ENCODE measurements around the gene GPATCH4.

- TF ChIP-seq POLR2A (IDR thresholded peaks at IDR 0.05; ENCODE audit: borderline replicate concordance, extremely low read depth, insufficient read depth, insufficient read length) (no peak), ELF1 (IDR thresholded peaks at IDR 0.05; ENCODE audit: borderline replicate concordance, low read depth) (no peak), CBX3 (IDR thresholded peaks at IDR 0.05; ENCODE audit: low read depth) (no peak), ZNF274 (IDR thresholded peaks at IDR 0.05; ENCODE audit: low read depth, low read length) (no peak), YY1 (IDR thresholded peaks at IDR 0.05; ENCODE audit: extremely low read depth, insufficient replicate concordance, low read depth, low read length) (no peak), TCF7L2 (IDR thresholded peaks at IDR 0.05; ENCODE audit: borderline replicate concordance, extremely low read depth, insufficient read depth, insufficient read length) (no peak), EGR1 (IDR thresholded peaks at IDR 0.05; ENCODE audit: low read depth) (no peak), POLR2AphosphoS5 (IDR thresholded peaks at IDR 0.05; ENCODE audit: low read depth, low read length) (no peak), SRF (IDR thresholded peaks at IDR 0.05; ENCODE audit: low read depth) (no peak), SIN3A (IDR thresholded peaks at IDR 0.05; ENCODE audit: low read depth) (no peak), RAD21 (IDR thresholded peaks at IDR 0.05; ENCODE audit: low read depth) (no peak; the same call in 1 of the 2 replicates)
- TF ChIP-seq, protein P1, sequence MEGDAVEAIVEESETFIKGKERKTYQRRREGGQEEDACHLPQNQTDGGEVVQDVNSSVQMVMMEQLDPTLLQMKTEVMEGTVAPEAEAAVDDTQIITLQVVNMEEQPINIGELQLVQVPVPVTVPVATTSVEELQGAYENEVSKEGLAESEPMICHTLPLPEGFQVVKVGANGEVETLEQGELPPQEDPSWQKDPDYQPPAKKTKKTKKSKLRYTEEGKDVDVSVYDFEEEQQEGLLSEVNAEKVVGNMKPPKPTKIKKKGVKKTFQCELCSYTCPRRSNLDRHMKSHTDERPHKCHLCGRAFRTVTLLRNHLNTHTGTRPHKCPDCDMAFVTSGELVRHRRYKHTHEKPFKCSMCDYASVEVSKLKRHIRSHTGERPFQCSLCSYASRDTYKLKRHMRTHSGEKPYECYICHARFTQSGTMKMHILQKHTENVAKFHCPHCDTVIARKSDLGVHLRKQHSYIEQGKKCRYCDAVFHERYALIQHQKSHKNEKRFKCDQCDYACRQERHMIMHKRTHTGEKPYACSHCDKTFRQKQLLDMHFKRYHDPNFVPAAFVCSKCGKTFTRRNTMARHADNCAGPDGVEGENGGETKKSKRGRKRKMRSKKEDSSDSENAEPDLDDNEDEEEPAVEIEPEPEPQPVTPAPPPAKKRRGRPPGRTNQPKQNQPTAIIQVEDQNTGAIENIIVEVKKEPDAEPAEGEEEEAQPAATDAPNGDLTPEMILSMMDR (IDR thresholded peaks at IDR 0.05 in 2 of 3, conservative IDR thresholded peaks at IDR 0.05 in 1 of 3; ENCODE audit: borderline replicate concordance in 1 of 3, insufficient read depth in 1 of 3, low read depth in 2 of 3, low read length in 2 of 3) = peak in 2 of 3 experiments; percentile 61 to 72; a peak in 5 of 6 replicates
- TF ChIP-seq, protein P2, sequence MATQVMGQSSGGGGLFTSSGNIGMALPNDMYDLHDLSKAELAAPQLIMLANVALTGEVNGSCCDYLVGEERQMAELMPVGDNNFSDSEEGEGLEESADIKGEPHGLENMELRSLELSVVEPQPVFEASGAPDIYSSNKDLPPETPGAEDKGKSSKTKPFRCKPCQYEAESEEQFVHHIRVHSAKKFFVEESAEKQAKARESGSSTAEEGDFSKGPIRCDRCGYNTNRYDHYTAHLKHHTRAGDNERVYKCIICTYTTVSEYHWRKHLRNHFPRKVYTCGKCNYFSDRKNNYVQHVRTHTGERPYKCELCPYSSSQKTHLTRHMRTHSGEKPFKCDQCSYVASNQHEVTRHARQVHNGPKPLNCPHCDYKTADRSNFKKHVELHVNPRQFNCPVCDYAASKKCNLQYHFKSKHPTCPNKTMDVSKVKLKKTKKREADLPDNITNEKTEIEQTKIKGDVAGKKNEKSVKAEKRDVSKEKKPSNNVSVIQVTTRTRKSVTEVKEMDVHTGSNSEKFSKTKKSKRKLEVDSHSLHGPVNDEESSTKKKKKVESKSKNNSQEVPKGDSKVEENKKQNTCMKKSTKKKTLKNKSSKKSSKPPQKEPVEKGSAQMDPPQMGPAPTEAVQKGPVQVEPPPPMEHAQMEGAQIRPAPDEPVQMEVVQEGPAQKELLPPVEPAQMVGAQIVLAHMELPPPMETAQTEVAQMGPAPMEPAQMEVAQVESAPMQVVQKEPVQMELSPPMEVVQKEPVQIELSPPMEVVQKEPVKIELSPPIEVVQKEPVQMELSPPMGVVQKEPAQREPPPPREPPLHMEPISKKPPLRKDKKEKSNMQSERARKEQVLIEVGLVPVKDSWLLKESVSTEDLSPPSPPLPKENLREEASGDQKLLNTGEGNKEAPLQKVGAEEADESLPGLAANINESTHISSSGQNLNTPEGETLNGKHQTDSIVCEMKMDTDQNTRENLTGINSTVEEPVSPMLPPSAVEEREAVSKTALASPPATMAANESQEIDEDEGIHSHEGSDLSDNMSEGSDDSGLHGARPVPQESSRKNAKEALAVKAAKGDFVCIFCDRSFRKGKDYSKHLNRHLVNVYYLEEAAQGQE (IDR thresholded peaks at IDR 0.05; ENCODE audit: low read depth) = no peak
- TF ChIP-seq, protein P3, sequence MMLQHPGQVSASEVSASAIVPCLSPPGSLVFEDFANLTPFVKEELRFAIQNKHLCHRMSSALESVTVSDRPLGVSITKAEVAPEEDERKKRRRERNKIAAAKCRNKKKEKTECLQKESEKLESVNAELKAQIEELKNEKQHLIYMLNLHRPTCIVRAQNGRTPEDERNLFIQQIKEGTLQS (IDR thresholded peaks at IDR 0.05) = no peak
Measured at GRCh38 chr1:156584813-156585212, 16.5 kb downstream of the GPATCH4 start.

Measured in HCT116 (cell line).